HEK293 (cell line): ENCODE measurements around the gene NTNG1.

Experiments used
- CTCF ChIA-PET: fragments of 350-600 bp; formaldehyde crosslinking; extraction: SDS; loops from one replicate; lab custom pipeline; 2021; ENCODE audit warnings: antibody characterized with exemption; lab: Yijun Ruan, JAX
- POLR2A ChIA-PET: fragments of 300-600 bp; formaldehyde crosslinking; extraction: SDS; loops from one replicate; lab custom pipeline; 2020; ENCODE audit warnings: antibody characterized with exemption, inconsistent platforms; lab: Yijun Ruan, JAX
- H3K27ac ChIP-seq: fragments of 200-500 bp; sonication (Bioruptor generic); 2 replicates; pipeline ENCODE4 v1.5.1; 2014; ENCODE audit warnings: low read depth, low read length, control low read depth, inconsistent platforms; ENCODE audit errors: extremely low read depth
- H3K36me3 ChIP-seq, 2 experiments: fragments of 200-500 bp in 1 of 2; sonication (Bioruptor generic) in 1 of 2; 1 replicate in 1 of 2; 2 replicates in 1 of 2; pipeline ENCODE4 v1.5.1; 2014 to 2017; ENCODE audit warnings: inconsistent platforms in 2 of 2, low read length in 2 of 2; ENCODE audit not compliant: control insufficient read depth in 2 of 2, insufficient read depth in 1 of 2
- H3K4me1 ChIP-seq: fragments of 200-500 bp; sonication (Bioruptor generic); 2 replicates; pipeline ENCODE4 v1.5.1; 2014; ENCODE audit warnings: mild to moderate bottlenecking, low read length, inconsistent platforms; ENCODE audit not compliant: control insufficient read depth, insufficient read depth
- H3K4me3 ChIP-seq: 2 replicates; pipeline ENCODE4 v1.5.1; 2011; ENCODE audit warnings: low read depth, mild to moderate bottlenecking, control low read depth, low read length, moderate library complexity
- H3K9me3 ChIP-seq: fragments of 200-500 bp; sonication (Bioruptor generic); 2 replicates; pipeline ENCODE4 v1.5.1; 2014; ENCODE audit warnings: low read depth, low read length, inconsistent platforms; ENCODE audit not compliant: control insufficient read depth, insufficient read depth
- ATF2 ChIP-seq: fragments of 450-650 bp; formaldehyde crosslinking; IDR thresholded peaks from 2 replicates; pipeline ENCODE4 v1.5.1; 2016; ENCODE audit warnings: missing biosample characterization, missing genetic modification characterization, low read depth
- BCL11A ChIP-seq: fragments of 450-650 bp; formaldehyde crosslinking; IDR thresholded peaks from 2 replicates; pipeline ENCODE4 v1.5.1; 2016; ENCODE audit warnings: low read depth, missing biosample characterization, missing genetic modification characterization
- GFI1B ChIP-seq: fragments of 450-650 bp; formaldehyde crosslinking; IDR thresholded peaks from 2 replicates; pipeline ENCODE4 v1.5.1; 2016; ENCODE audit warnings: missing biosample characterization, missing genetic modification characterization
- PATZ1 ChIP-seq: fragments of 450-650 bp; formaldehyde crosslinking; IDR thresholded peaks from 2 replicates; pipeline ENCODE4 v1.5.1; 2016; ENCODE audit warnings: missing biosample characterization, missing genetic modification characterization
- TCF7L2 ChIP-seq: IDR thresholded peaks from 2 replicates; pipeline ENCODE4 v1.6.1; 2011; ENCODE audit warnings: low read depth, mild to moderate bottlenecking, inconsistent platforms, low read length, moderate library complexity, borderline replicate concordance
- ZBTB7A ChIP-seq: fragments of 450-650 bp; formaldehyde crosslinking; IDR thresholded peaks from 2 replicates; pipeline ENCODE4 v1.5.1; 2016; ENCODE audit warnings: low read depth, missing biosample characterization, missing genetic modification characterization
- ZFP69B ChIP-seq: fragments of 450-650 bp; formaldehyde crosslinking; IDR thresholded peaks from 2 replicates; pipeline ENCODE4 v1.5.1; 2016; ENCODE audit warnings: missing biosample characterization, missing genetic modification characterization
- ZNF121 ChIP-seq: fragments of 450-650 bp; formaldehyde crosslinking; IDR thresholded peaks from 2 replicates; pipeline ENCODE4 v1.5.1; 2016; ENCODE audit warnings: missing biosample characterization, missing genetic modification characterization
- ZNF184 ChIP-seq: fragments of 450-650 bp; IDR thresholded peaks from 2 replicates; pipeline ENCODE4 v1.5.1; 2018; ENCODE audit warnings: missing biosample characterization, mild to moderate bottlenecking, missing genetic modification characterization
- ZNF19 ChIP-seq: fragments of 450-650 bp; formaldehyde crosslinking; IDR thresholded peaks from 2 replicates; pipeline ENCODE4; 2016; ENCODE audit warnings: missing biosample characterization, missing genetic modification characterization, low read depth
- ZNF324 ChIP-seq: fragments of 450-650 bp; formaldehyde crosslinking; IDR thresholded peaks from 2 replicates; pipeline ENCODE4 v1.5.1; 2016; ENCODE audit warnings: missing biosample characterization, missing genetic modification characterization
- ZNF510 ChIP-seq: fragments of 450-650 bp; formaldehyde crosslinking; IDR thresholded peaks from 2 replicates; pipeline ENCODE4 v1.5.1; 2018; ENCODE audit warnings: mild to moderate bottlenecking, missing genetic modification characterization, missing biosample characterization; ENCODE audit not compliant: insufficient replicate concordance
- ZNF544 ChIP-seq: fragments of 450-650 bp; formaldehyde crosslinking; IDR thresholded peaks from 2 replicates; pipeline ENCODE4 v1.5.0; 2017; ENCODE audit warnings: missing biosample characterization, missing genetic modification characterization
- ZNF624 ChIP-seq: fragments of 450-650 bp; formaldehyde crosslinking; IDR thresholded peaks from 2 replicates; pipeline ENCODE4 v1.5.1; 2017; ENCODE audit warnings: missing biosample characterization, missing genetic modification characterization
- ZNF629 ChIP-seq: fragments of 450-650 bp; formaldehyde crosslinking; IDR thresholded peaks from 2 replicates; pipeline ENCODE4 v1.5.1; 2017; ENCODE audit warnings: missing biosample characterization, missing genetic modification characterization
- ZNF677 ChIP-seq: fragments of 450-650 bp; IDR thresholded peaks from 2 replicates; pipeline ENCODE4 v1.5.0; 2018; ENCODE audit warnings: missing biosample characterization, mild to moderate bottlenecking, missing genetic modification characterization, moderate library complexity
- ZNF792 ChIP-seq: fragments of 450-650 bp; formaldehyde crosslinking; IDR thresholded peaks from 2 replicates; pipeline ENCODE4 v1.5.1; 2016; ENCODE audit warnings: missing biosample characterization, missing genetic modification characterization
- ZSCAN16 ChIP-seq: fragments of 450-650 bp; formaldehyde crosslinking; IDR thresholded peaks from 2 replicates; pipeline ENCODE4 v1.5.1; 2016; ENCODE audit warnings: missing biosample characterization, missing genetic modification characterization
- TF ChIP-seq, protein P1 (sequence below): fragments of 450-650 bp; formaldehyde crosslinking; IDR thresholded peaks from 2 replicates; pipeline ENCODE4 v1.5.1; 2016; ENCODE audit warnings: missing biosample characterization, missing genetic modification characterization
- TF ChIP-seq, protein P2 (sequence below): fragments of 450-650 bp; formaldehyde crosslinking; IDR thresholded peaks from 2 replicates; pipeline ENCODE4 v1.5.1; 2017; ENCODE audit warnings: missing biosample characterization, mild to moderate bottlenecking, missing genetic modification characterization, moderate library complexity
- TF ChIP-seq, protein P3 (sequence below): fragments of 450-650 bp; IDR thresholded peaks from 2 replicates; pipeline ENCODE4 v1.5.1; 2018; ENCODE audit warnings: missing biosample characterization, missing genetic modification characterization
- TF ChIP-seq, protein P4 (sequence below): IDR thresholded peaks from 2 replicates; pipeline ENCODE4 v1.6.1; 2011; ENCODE audit warnings: mild to moderate bottlenecking, low read depth, low read length, borderline replicate concordance

NTNG1 gene

GRCh38 chr1:107327446-107327845 is 186.6 kb downstream of the NTNG1 start:
- Histone ChIP-seq H3K9me3 (no peaks in the 10 kb centered on the region), H3K4me3 (no peak overlapping the region), H3K4me1 (no peaks in the 10 kb centered on the region), H3K27ac (no peak overlapping the region), H3K36me3 (no peaks in the 10 kb centered on the region)
- CTCF ChIA-PET, result interaction anchor here (0.6 to 0.7 kb wide), 2 partner anchors 53 to 55 kb away, joined by 3 read pairs; no protein-coding TSS in a partner anchor
- POLR2A ChIA-PET, result no interaction called here
- no peak for TF ChIP-seq GFI1B (tag by site-specific recombination)
- no peak for TF ChIP-seq ATF2 (tag by site-specific recombination)
- no peak for TF ChIP-seq ZNF121
- TF ChIP-seq ZNF510, result no peak
- no peak for TF ChIP-seq ZNF324 (tag by site-specific recombination)
- no peak for TF ChIP-seq ZNF544 (tag by site-specific recombination)
- no peak for TF ChIP-seq ZBTB7A (tag by site-specific recombination)
- TF ChIP-seq, protein P1, sequence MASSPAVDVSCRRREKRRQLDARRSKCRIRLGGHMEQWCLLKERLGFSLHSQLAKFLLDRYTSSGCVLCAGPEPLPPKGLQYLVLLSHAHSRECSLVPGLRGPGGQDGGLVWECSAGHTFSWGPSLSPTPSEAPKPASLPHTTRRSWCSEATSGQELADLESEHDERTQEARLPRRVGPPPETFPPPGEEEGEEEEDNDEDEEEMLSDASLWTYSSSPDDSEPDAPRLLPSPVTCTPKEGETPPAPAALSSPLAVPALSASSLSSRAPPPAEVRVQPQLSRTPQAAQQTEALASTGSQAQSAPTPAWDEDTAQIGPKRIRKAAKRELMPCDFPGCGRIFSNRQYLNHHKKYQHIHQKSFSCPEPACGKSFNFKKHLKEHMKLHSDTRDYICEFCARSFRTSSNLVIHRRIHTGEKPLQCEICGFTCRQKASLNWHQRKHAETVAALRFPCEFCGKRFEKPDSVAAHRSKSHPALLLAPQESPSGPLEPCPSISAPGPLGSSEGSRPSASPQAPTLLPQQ (tag by site-specific recombination), result no peak
- TF ChIP-seq ZNF624 (tag by site-specific recombination), result no peak
- TF ChIP-seq, protein P2, sequence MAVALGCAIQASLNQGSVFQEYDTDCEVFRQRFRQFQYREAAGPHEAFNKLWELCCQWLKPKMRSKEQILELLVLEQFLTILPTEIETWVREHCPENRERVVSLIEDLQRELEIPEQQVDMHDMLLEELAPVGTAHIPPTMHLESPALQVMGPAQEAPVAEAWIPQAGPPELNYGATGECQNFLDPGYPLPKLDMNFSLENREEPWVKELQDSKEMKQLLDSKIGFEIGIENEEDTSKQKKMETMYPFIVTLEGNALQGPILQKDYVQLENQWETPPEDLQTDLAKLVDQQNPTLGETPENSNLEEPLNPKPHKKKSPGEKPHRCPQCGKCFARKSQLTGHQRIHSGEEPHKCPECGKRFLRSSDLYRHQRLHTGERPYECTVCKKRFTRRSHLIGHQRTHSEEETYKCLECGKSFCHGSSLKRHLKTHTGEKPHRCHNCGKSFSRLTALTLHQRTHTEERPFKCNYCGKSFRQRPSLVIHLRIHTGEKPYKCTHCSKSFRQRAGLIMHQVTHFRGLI (tag by site-specific recombination), result no peak
- TF ChIP-seq, all 188 proteins: peak for 0

DNA sequence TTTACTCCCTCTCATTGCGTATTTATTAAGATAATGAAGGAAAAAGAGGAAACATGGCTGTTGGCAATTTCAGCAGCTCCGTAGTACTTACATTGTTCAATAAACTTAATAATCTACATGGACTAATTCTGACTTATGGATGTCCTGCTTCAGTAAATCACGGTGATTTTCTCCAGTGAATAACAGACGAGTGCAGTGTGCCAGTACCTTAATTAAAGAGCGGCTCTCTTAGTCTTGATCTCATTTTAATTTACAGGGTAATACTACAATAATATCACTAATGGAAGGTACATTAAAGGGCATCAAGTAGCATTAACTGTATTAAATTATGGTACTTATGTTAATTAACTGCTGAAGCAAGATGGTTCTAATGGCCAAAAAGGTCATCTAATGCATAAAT is 187.2 kb downstream of the NTNG1 start:
- Histone ChIP-seq H3K9me3 (no peaks in the 10 kb centered on the region), H3K36me3 (no peaks in the 10 kb centered on the region), H3K27ac (no peak overlapping the region), H3K4me1 (no peaks in the 10 kb centered on the region), H3K4me3 (no peak overlapping the region)
- POLR2A ChIA-PET, result no interaction called here
- CTCF ChIA-PET, result no interaction called here
- no peak for TF ChIP-seq TCF7L2
- no peak for TF ChIP-seq ZNF629 (tag by site-specific recombination)
- no peak for TF ChIP-seq BCL11A
- TF ChIP-seq, protein P3, sequence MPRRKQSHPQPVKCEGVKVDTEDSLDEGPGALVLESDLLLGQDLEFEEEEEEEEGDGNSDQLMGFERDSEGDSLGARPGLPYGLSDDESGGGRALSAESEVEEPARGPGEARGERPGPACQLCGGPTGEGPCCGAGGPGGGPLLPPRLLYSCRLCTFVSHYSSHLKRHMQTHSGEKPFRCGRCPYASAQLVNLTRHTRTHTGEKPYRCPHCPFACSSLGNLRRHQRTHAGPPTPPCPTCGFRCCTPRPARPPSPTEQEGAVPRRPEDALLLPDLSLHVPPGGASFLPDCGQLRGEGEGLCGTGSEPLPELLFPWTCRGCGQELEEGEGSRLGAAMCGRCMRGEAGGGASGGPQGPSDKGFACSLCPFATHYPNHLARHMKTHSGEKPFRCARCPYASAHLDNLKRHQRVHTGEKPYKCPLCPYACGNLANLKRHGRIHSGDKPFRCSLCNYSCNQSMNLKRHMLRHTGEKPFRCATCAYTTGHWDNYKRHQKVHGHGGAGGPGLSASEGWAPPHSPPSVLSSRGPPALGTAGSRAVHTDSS (tag by site-specific recombination), result no peak
- no peak for TF ChIP-seq PATZ1 (tag by site-specific recombination)
- TF ChIP-seq, protein P4, sequence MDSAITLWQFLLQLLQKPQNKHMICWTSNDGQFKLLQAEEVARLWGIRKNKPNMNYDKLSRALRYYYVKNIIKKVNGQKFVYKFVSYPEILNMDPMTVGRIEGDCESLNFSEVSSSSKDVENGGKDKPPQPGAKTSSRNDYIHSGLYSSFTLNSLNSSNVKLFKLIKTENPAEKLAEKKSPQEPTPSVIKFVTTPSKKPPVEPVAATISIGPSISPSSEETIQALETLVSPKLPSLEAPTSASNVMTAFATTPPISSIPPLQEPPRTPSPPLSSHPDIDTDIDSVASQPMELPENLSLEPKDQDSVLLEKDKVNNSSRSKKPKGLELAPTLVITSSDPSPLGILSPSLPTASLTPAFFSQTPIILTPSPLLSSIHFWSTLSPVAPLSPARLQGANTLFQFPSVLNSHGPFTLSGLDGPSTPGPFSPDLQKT, result no peak
- no peak for TF ChIP-seq ZNF792 (tag by site-specific recombination)
- TF ChIP-seq, protein P1 (tag by site-specific recombination), result no peak
- TF ChIP-seq ZNF19 (tag by site-specific recombination), result no peak
- no peak for TF ChIP-seq ZFP69B
- TF ChIP-seq ZNF677 (tag by site-specific recombination), result no peak
- TF ChIP-seq ZNF184, result no peak
- TF ChIP-seq ZSCAN16 (tag by site-specific recombination), result no peak
